ENCODE data around the gene ANAPC16.

The ANAPC16 gene

GRCh38 chr10:72273410-72274212, 57.8 kb downstream of the ANAPC16 start, which contains the start of gene DDIT4:
TSS of gene DDIT4 (plus strand) at chr10:72273924. CDS start at chr10:72274217, 293 bp downstream.
- no peaks in the 10 kb centered on the region for H3K9me3 ChIP-seq (ENCODE audit: control insufficient read depth, low read length)
- H3K27ac ChIP-seq = peak within 1 kb of the TSS; percentile 99
- TF ChIP-seq CTCF (IDR thresholded peaks at IDR 0.05) = no peak
- H3K4me1 ChIP-seq = peaks cover 21% of the 10 kb centered on the region
- H3K36me3 ChIP-seq (ENCODE audit: control insufficient read depth, insufficient read depth, low read length) = no peaks in the 10 kb centered on the region
- H3K79me2 ChIP-seq = peaks cover 8% of the 10 kb centered on the region
- H3K9ac ChIP-seq = peak within 1 kb of the TSS; percentile 84
- peak within 1 kb of the TSS; percentile 98 for H3K4me2 ChIP-seq (ENCODE audit: low read length)
- peak within 1 kb of the TSS; percentile 79 for H3K4me3 ChIP-seq (ENCODE audit: low read depth, low read length)
- no peaks in the 10 kb centered on the region for H3K27me3 ChIP-seq (ENCODE audit: control insufficient read depth, insufficient read depth, low read length)
- peak within 1 kb of the TSS; percentile 77 for H2AFZ ChIP-seq

- Histone ChIP-seq H3K36me3 (ENCODE audit: control insufficient read depth, insufficient read depth, low read length) (no peaks in the 10 kb centered on the region), H2AFZ (peak overlapping the region; percentile 69), H3K4me1 (peaks cover 21% of the 10 kb centered on the region), H3K27ac (peak overlapping the region; percentile 99), H3K9me3 (ENCODE audit: control insufficient read depth, low read length) (no peaks in the 10 kb centered on the region), H3K27me3 (ENCODE audit: control insufficient read depth, insufficient read depth, low read length) (no peaks in the 10 kb centered on the region), H3K9ac (peak overlapping the region; percentile 84), H3K79me2 (peaks cover 8% of the 10 kb centered on the region), H3K4me3 (ENCODE audit: low read depth, low read length) (peak overlapping the region; percentile 79), H3K4me2 (ENCODE audit: low read length) (peak overlapping the region; percentile 85)
- TF ChIP-seq CTCF (IDR thresholded peaks at IDR 0.05) = no peak
Observed at GRCh38 chr10:72274213-72274729, 58.5 kb downstream of the ANAPC16 start.

- Histone ChIP-seq H2AFZ (peak overlapping the region; percentile 69), H3K27ac (peak overlapping the region; percentile 99), H3K27me3 (ENCODE audit: control insufficient read depth, insufficient read depth, low read length) (no peaks in the 10 kb centered on the region), H3K9me3 (ENCODE audit: control insufficient read depth, low read length) (no peaks in the 10 kb centered on the region), H3K79me2 (peaks cover 8% of the 10 kb centered on the region), H3K4me3 (ENCODE audit: low read depth, low read length) (peak overlapping the region; percentile 79), H3K9ac (no peak overlapping the region), H3K4me2 (ENCODE audit: low read length) (peak overlapping the region; percentile 85), H3K4me1 (peaks cover 21% of the 10 kb centered on the region), H3K36me3 (ENCODE audit: control insufficient read depth, insufficient read depth, low read length) (no peaks in the 10 kb centered on the region)
- TF ChIP-seq CTCF (IDR thresholded peaks at IDR 0.05) = peak; percentile 58
Observed at GRCh38 chr10:72274730-72275350, 59.0 kb downstream of the ANAPC16 start.

GRCh38 chr10:72275351-72276012, 59.7 kb downstream of the ANAPC16 start:
- Histone ChIP-seq H3K79me2 (peaks cover 8% of the 10 kb centered on the region), H3K27me3 (ENCODE audit: control insufficient read depth, insufficient read depth, low read length) (no peaks in the 10 kb centered on the region), H3K9ac (no peak overlapping the region), H3K4me3 (ENCODE audit: low read depth, low read length) (peak overlapping the region; percentile 79), H2AFZ (no peak overlapping the region), H3K4me2 (ENCODE audit: low read length) (peak overlapping the region; percentile 85), H3K27ac (peak overlapping the region; percentile 99), H3K36me3 (ENCODE audit: control insufficient read depth, insufficient read depth, low read length) (no peaks in the 10 kb centered on the region), H3K4me1 (peaks cover 21% of the 10 kb centered on the region), H3K9me3 (ENCODE audit: control insufficient read depth, low read length) (no peaks in the 10 kb centered on the region)
- TF ChIP-seq CTCF (IDR thresholded peaks at IDR 0.05) = no peak
